ENCODE measurements around the gene CACNA1C.

The CACNA1C gene

DNA sequence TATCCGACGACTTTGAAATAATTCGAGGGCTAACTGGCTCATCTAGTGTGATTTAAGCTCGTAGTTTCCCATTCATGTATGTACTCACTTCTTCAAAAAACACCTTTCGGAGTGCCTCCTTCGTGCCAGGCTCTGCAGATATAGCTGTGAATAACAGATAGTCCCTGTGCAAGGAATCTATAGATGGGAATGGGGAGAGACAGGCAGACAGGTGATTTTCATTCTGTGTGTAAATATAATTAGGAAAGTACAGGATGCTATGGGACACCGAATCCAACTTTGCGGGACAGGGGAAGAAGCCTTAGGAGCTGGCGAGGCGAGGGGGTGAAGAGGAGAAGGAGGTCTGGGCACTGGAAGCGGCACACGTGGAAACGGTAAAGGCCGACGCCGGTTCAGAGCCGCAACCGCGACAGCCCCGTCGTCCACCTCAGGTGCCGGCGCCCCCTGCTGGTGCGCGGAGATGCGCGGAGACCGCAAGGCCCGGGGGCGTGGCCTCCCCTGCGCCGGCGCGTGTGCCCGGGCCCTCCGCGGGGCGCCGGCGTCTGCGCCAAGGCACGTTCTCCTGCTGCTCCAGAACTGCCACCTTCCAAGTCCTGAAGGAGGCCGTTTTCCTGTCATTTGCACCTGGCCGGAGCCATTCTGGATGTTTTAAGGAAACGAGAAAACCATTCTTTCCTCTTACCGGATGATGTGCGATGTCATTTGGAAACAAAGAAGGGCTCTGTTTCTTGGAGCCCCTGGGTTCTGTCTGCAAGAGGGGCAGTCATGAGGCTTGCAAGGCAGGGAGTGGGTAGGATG is 18.0 kb upstream of the CACNA1C start:
- Histone ChIP-seq H3K27ac (ENCODE audit: low read depth, low read length) (no peak overlapping the region), H3K4me1 (ENCODE audit: control insufficient read depth in 1 of 2, insufficient read depth in 2 of 2, low read length in 2 of 2) (peaks cover 9 to 10% of the 10 kb centered on the region in 2 donors), H3K4me3 (ENCODE audit: low read depth in 1 of 2, low read length in 2 of 2) (peak overlapping the region; percentile 48 to 52), H3K27me3 (ENCODE audit: control insufficient read depth in 1 of 2, insufficient read depth in 2 of 2, low read length in 2 of 2) (peaks cover 28 to 46% of the 10 kb centered on the region in 2 donors), H3K9ac (ENCODE audit: low read depth in 1 of 2, low read length in 2 of 2) (peak overlapping the region; percentile 27 to 28), H3K36me3 (ENCODE audit: control insufficient read depth in 1 of 2, insufficient read depth in 2 of 2, low read length in 2 of 2) (no peaks in the 10 kb centered on the region), H3K9me3 (ENCODE audit: control insufficient read depth in 1 of 2, low read length in 2 of 2) (no peaks in the 10 kb centered on the region)

DNA sequence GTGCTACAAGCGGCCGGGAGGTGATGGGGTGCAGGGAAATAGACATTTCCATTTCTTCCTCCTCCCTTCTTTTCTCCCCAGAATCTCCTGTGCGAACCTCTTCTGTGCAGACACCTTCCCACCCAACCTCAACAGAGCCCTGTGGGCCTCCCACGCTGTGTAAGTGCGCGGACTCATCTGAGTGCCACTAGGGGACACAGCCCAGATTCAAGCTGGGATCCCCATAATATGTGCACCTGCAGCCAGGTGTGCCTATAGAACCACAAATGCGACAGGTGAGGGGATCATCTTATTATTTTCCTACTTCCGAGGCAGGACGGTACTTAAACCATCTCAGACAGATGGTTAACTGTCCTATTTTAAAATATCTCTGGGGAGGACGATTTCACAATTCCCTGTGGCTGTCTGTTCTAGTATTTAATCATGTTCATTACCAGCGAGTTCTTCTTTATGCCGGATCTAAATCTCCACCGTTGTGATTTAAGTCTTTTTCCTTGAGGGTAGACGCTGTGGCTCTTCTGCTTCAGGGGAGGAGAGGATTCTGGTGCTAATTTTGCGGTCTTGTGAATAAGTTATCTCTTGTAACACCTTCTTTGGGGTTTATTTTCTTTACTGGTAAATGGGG is 17.2 kb upstream of the CACNA1C start:
- Histone ChIP-seq H3K27me3 (ENCODE audit: control insufficient read depth in 1 of 2, insufficient read depth in 2 of 2, low read length in 2 of 2) (peaks cover 26 to 46% of the 10 kb centered on the region in 2 donors), H3K9me3 (ENCODE audit: control insufficient read depth in 1 of 2, low read length in 2 of 2) (no peaks in the 10 kb centered on the region), H3K36me3 (ENCODE audit: control insufficient read depth in 1 of 2, insufficient read depth in 2 of 2, low read length in 2 of 2) (no peaks in the 10 kb centered on the region), H3K27ac (ENCODE audit: low read depth, low read length) (no peak overlapping the region), H3K4me3 (ENCODE audit: low read depth in 1 of 2, low read length in 2 of 2) (peak overlapping the region; percentile 48 to 52), H3K4me1 (ENCODE audit: control insufficient read depth in 1 of 2, insufficient read depth in 2 of 2, low read length in 2 of 2) (peaks cover 9 to 10% of the 10 kb centered on the region in 2 donors), H3K9ac (ENCODE audit: low read depth in 1 of 2, low read length in 2 of 2) (no peak overlapping the region)

DNA sequence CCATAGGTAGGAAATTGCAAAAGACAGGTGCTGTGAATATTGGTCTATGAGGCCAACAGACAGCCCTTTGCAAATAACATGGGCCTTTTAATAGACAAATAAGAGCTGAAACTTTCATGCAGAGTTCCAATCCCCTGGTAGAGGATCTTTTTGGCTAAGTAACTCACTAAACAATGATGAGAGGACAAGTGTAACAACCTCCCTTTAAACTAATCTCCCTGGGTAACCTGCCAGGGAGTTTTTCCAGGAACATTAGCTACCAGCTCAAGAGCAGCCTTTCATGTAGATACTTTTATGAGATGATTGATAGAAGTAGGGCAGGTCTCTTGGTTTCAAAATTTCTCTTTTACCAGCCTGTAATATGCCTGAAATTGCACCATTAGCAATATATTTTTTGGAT is 13.8 kb upstream of the CACNA1C start:
- H3K27me3 ChIP-seq (ENCODE audit: control insufficient read depth in 1 of 2, insufficient read depth in 2 of 2, low read length in 2 of 2), result peaks cover 12 to 35% of the 10 kb centered on the region in 2 donors
- H3K9ac ChIP-seq (ENCODE audit: low read depth in 1 of 2, low read length in 2 of 2), result no peak overlapping the region
- H3K36me3 ChIP-seq (ENCODE audit: control insufficient read depth in 1 of 2, insufficient read depth in 2 of 2, low read length in 2 of 2), result no peaks in the 10 kb centered on the region
- H3K9me3 ChIP-seq (ENCODE audit: control insufficient read depth in 1 of 2, low read length in 2 of 2), result no peaks in the 10 kb centered on the region
- no peak overlapping the region for H3K27ac ChIP-seq (ENCODE audit: low read depth, low read length)
- no peak overlapping the region for H3K4me3 ChIP-seq (ENCODE audit: low read depth in 1 of 2, low read length in 2 of 2)
- H3K4me1 ChIP-seq (ENCODE audit: control insufficient read depth in 1 of 2, insufficient read depth in 2 of 2, low read length in 2 of 2), result peaks cover 9 to 10% of the 10 kb centered on the region in 2 donors

DNA sequence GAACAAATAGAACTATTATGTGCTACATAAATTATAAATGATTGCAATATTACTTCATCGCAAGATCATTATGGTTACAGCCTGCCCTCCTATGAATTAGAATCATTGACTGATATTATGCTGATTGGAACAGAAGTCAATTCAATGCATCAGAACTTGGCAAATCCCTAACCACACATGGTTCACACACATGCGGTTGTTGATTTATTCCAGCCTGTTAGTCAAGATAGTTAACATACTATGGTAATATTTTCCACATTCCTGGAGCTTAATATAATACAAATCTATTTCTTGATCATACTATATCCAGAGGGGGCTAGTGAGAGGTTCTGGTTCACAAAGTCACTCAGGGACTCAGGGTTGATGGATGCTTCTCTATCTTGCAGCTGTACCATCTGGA is 9.7 kb upstream of the CACNA1C start:
- Histone ChIP-seq H3K27ac (ENCODE audit: low read depth, low read length) (no peak overlapping the region), H3K9me3 (ENCODE audit: control insufficient read depth in 1 of 2, low read length in 2 of 2) (no peaks in the 10 kb centered on the region), H3K4me3 (ENCODE audit: low read depth in 1 of 2, low read length in 2 of 2) (no peak overlapping the region), H3K9ac (ENCODE audit: low read depth in 1 of 2, low read length in 2 of 2) (no peak overlapping the region), H3K27me3 (ENCODE audit: control insufficient read depth in 1 of 2, insufficient read depth in 2 of 2, low read length in 2 of 2) (peaks cover 13 to 17% of the 10 kb centered on the region in 2 donors), H3K4me1 (ENCODE audit: control insufficient read depth in 1 of 2, insufficient read depth in 2 of 2, low read length in 2 of 2) (no peaks in the 10 kb centered on the region), H3K36me3 (ENCODE audit: control insufficient read depth in 1 of 2, insufficient read depth in 2 of 2, low read length in 2 of 2) (no peaks in the 10 kb centered on the region)

DNA sequence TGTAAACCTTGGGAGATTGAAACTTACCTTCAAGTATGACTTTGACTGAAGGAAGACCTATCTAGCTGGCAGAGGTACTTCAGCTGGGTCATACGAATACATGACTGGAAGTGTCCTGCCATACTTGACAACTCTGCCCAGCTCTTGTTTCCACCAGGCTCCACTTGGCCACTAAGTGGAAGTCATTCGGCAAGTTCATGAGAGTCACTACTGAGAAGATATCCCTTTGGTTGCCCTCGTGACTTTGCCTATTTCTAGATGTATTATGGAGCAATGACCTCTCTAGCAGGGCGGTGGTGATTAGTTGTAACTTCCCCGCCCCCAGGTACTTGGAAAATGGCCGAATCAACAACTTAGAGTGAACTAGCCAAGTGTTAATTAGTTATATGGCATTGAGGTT is 8.6 kb upstream of the CACNA1C start:
- peaks cover 8 to 17% of the 10 kb centered on the region in 2 donors for H3K27me3 ChIP-seq (ENCODE audit: control insufficient read depth in 1 of 2, insufficient read depth in 2 of 2, low read length in 2 of 2)
- H3K27ac ChIP-seq (ENCODE audit: low read depth, low read length), result no peak overlapping the region
- no peaks in the 10 kb centered on the region for H3K4me1 ChIP-seq (ENCODE audit: control insufficient read depth in 1 of 2, insufficient read depth in 2 of 2, low read length in 2 of 2)
- H3K9ac ChIP-seq (ENCODE audit: low read depth in 1 of 2, low read length in 2 of 2), result no peak overlapping the region
- no peaks in the 10 kb centered on the region for H3K9me3 ChIP-seq (ENCODE audit: control insufficient read depth in 1 of 2, low read length in 2 of 2)
- H3K36me3 ChIP-seq (ENCODE audit: control insufficient read depth in 1 of 2, insufficient read depth in 2 of 2, low read length in 2 of 2), result no peaks in the 10 kb centered on the region
- H3K4me3 ChIP-seq (ENCODE audit: low read depth in 1 of 2, low read length in 2 of 2), result no peak overlapping the region

DNA sequence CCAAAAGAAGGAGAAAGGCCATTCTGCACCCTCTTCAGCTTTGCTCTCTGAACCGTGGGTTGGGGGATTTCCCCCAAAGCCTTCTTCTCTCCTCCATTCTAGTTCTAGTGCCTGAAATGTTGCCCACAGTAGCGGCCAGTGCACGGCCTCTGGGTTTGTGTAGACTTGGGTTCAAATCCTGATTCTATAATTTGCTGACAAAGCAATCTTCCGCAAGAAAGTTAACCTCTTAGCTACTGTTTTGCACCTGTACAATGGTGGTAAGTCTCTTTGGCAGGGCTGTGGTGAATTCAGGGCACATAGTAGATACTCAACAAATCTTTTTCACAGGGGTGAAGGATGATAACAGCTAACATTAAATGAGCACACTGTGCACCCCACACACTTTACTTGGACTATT is 5.8 kb upstream of the CACNA1C start:
- Histone ChIP-seq H3K27me3 (ENCODE audit: control insufficient read depth in 1 of 2, insufficient read depth in 2 of 2, low read length in 2 of 2) (peaks cover 19 to 28% of the 10 kb centered on the region in 2 donors), H3K27ac (ENCODE audit: low read depth, low read length) (no peak overlapping the region), H3K9me3 (ENCODE audit: control insufficient read depth in 1 of 2, low read length in 2 of 2) (no peaks in the 10 kb centered on the region), H3K9ac (ENCODE audit: low read depth in 1 of 2, low read length in 2 of 2) (no peak overlapping the region), H3K4me1 (ENCODE audit: control insufficient read depth in 1 of 2, insufficient read depth in 2 of 2, low read length in 2 of 2) (peaks cover 3% of the 10 kb centered on the region in 2 donors), H3K36me3 (ENCODE audit: control insufficient read depth in 1 of 2, insufficient read depth in 2 of 2, low read length in 2 of 2) (no peaks in the 10 kb centered on the region), H3K4me3 (ENCODE audit: low read depth in 1 of 2, low read length in 2 of 2) (no peak overlapping the region)

DNA sequence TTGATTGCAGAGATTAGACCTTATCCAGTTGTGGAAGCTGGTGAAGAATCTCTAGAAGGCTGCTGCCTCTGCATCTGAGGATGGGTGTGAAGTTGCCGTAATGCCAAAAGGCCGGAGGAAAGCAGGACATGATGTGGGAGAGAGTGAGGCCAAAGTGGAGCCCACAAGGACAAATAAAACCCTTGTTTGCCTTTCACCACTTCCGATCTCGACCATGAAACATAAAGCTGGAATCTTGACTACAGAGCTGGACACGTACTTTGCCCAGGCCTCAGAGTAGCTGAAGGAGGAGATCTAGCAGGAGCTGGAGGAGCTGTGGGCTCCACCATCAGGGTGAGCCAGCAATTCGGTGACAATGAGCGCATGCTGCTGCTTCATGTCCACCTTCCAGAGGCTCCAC is 5.0 kb upstream of the CACNA1C start:
- Histone ChIP-seq H3K27ac (ENCODE audit: low read depth, low read length) (no peak overlapping the region), H3K4me1 (ENCODE audit: control insufficient read depth in 1 of 2, insufficient read depth in 2 of 2, low read length in 2 of 2) (peaks cover 6 to 7% of the 10 kb centered on the region in 2 donors), H3K9me3 (ENCODE audit: control insufficient read depth in 1 of 2, low read length in 2 of 2) (no peaks in the 10 kb centered on the region), H3K27me3 (ENCODE audit: control insufficient read depth in 1 of 2, insufficient read depth in 2 of 2, low read length in 2 of 2) (peaks cover 22 to 30% of the 10 kb centered on the region in 2 donors), H3K9ac (ENCODE audit: low read depth in 1 of 2, low read length in 2 of 2) (no peak overlapping the region), H3K36me3 (ENCODE audit: control insufficient read depth in 1 of 2, insufficient read depth in 2 of 2, low read length in 2 of 2) (no peaks in the 10 kb centered on the region), H3K4me3 (ENCODE audit: low read depth in 1 of 2, low read length in 2 of 2) (no peak overlapping the region)

DNA sequence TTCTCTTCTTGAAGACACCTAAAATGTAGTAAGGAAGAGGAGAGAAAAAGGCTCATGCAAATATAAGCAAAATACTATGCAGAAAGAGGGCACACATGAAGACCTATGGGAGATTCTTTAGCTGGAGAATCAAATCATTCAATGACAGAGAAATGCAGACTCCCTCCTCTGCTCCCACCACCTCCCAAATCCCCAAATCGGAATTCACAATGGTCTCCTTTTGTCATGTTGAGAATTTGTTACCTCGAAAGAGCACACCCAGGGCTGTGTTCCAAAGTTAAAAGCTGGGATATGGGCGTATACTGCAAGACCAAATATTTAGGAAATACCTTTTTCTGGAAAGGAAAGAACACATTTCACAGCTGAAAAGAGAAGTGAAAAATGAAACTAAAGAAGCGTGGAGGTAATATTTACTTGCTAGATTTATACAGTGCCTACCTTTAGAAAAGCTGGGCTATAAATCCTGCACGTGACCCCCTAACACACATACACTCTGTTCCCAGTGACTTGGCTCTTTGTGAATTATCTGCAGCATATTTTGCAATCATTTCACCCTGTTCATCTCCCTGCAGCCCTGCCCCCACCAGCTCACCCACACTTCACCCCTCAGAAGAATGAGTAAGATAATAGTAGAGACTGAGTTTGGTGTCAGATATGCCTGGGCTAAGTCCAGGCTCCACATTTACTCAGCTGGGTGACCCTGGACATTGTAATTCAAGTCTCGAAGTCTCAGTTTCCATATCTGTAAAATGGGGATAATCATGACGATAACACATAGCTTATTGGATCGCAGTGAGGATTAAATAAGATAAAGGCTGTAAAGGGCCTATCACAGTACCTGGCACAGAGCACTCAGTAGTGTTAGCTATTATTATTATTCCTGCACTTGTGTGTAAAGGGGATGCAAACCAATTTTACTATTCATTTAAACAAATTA is 2.9 kb upstream of the CACNA1C start:
- no peaks in the 10 kb centered on the region for H3K9me3 ChIP-seq (ENCODE audit: control insufficient read depth in 1 of 2, low read length in 2 of 2)
- H3K27ac ChIP-seq (ENCODE audit: low read depth, low read length), result no peak overlapping the region
- peaks cover 7 to 14% of the 10 kb centered on the region in 2 donors for H3K4me1 ChIP-seq (ENCODE audit: control insufficient read depth in 1 of 2, insufficient read depth in 2 of 2, low read length in 2 of 2)
- H3K9ac ChIP-seq (ENCODE audit: low read depth in 1 of 2, low read length in 2 of 2), result no peak overlapping the region
- peaks cover 26 to 34% of the 10 kb centered on the region in 2 donors for H3K27me3 ChIP-seq (ENCODE audit: control insufficient read depth in 1 of 2, insufficient read depth in 2 of 2, low read length in 2 of 2)
- no peaks in the 10 kb centered on the region for H3K36me3 ChIP-seq (ENCODE audit: control insufficient read depth in 1 of 2, insufficient read depth in 2 of 2, low read length in 2 of 2)
- H3K4me3 ChIP-seq (ENCODE audit: low read depth in 1 of 2, low read length in 2 of 2), result no peak overlapping the region

DNA sequence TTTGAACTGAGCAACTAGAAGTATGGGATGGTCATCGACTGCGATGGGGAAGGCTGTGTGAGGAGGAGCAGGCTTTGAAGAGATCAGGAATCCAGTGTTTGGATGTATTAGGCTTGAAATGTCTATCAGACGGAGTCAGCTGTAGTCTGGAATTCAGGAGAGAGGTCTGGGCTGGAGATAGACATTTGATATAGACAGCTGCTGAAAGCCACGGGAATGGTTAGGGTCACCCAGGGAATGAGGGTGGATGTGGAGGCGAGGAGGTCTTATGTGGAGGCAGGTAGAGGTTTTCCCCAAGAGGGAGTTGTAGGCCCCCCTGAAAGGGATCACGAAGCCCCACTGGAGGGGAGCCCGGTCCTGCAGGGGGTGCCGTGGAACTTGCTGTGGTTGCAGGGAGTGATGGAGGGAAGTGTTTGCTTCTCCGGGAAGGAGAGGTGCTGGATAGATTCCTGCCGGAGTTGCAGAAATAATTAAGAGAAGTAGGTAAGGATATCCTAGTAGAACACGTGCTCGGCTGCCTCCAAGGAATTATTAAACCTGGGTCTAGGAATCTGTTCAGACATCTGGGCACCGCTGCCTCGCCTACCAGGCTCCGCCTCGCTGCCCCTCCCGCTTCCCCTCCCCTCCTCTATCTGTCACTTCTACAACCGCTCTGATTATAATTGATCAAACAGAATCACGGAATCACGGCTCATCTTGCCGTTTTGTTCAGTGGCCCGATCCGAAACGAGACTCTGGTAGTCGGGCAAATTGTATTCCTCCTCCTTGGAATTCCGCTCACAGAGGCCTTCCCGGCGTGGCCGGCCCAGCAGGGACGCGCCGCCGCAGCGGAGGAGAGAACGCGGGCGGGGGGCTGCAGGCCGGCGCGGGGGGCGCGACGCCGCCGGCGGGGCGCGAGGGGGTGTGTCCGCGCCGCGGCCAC is 826 bp upstream of the CACNA1C start:
- Histone ChIP-seq H3K9ac (ENCODE audit: low read depth in 1 of 2, low read length in 2 of 2) (no peak overlapping the region), H3K27me3 (ENCODE audit: control insufficient read depth in 1 of 2, insufficient read depth in 2 of 2, low read length in 2 of 2) (peaks cover 42 to 43% of the 10 kb centered on the region in 2 donors), H3K9me3 (ENCODE audit: control insufficient read depth in 1 of 2, low read length in 2 of 2) (no peaks in the 10 kb centered on the region), H3K4me3 (ENCODE audit: low read depth in 1 of 2, low read length in 2 of 2) (peak overlapping the region; percentile 44 to 53), H3K36me3 (ENCODE audit: control insufficient read depth in 1 of 2, insufficient read depth in 2 of 2, low read length in 2 of 2) (no peaks in the 10 kb centered on the region), H3K4me1 (ENCODE audit: control insufficient read depth in 1 of 2, insufficient read depth in 2 of 2, low read length in 2 of 2) (peaks cover 7 to 14% of the 10 kb centered on the region in 2 donors), H3K27ac (ENCODE audit: low read depth, low read length) (no peak overlapping the region)
